ENCODE data around the gene DNAH1.

DNA sequence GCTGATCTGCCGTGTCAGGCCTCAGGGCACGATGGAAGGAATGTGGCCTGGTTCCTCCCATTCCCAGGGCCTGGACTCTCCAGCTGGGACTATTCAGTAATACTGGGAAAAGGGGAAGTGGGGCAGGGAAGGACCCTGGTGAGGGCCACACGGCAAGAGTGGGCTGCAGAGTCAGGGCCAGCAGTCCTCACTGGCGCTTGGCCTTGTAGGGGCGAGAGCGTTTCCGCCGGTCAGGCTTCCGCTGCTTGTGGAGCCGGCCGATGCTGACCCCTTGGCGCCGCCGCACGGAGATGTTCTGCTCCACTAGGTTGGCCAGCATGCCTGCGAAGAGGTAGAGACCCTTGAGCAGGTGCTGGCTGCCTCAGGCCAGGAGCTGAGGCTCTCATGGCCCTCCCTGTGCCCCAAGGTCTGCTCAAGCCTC, 86.0 kb downstream of the DNAH1 start:
- TF ChIP-seq, protein P1, sequence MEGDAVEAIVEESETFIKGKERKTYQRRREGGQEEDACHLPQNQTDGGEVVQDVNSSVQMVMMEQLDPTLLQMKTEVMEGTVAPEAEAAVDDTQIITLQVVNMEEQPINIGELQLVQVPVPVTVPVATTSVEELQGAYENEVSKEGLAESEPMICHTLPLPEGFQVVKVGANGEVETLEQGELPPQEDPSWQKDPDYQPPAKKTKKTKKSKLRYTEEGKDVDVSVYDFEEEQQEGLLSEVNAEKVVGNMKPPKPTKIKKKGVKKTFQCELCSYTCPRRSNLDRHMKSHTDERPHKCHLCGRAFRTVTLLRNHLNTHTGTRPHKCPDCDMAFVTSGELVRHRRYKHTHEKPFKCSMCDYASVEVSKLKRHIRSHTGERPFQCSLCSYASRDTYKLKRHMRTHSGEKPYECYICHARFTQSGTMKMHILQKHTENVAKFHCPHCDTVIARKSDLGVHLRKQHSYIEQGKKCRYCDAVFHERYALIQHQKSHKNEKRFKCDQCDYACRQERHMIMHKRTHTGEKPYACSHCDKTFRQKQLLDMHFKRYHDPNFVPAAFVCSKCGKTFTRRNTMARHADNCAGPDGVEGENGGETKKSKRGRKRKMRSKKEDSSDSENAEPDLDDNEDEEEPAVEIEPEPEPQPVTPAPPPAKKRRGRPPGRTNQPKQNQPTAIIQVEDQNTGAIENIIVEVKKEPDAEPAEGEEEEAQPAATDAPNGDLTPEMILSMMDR (IDR thresholded peaks at IDR 0.05; ENCODE audit: low read length) = no peak
- TF ChIP-seq EZH2phosphoT487 (IDR thresholded peaks at IDR 0.05; ENCODE audit: low read length) (no peak), EZH2 (optimal IDR thresholded peaks at IDR 0.05; ENCODE audit: low read depth, low read length) (no peak)
